H9 (cell line): Measurements from ENCODE around the gene CCNF. TPM values are rescaled to one million over a fixed set of nuclear protein-coding genes. Genes with fewer than 3 reads are reported as not detected.

Source experiments
- DNase-seq: peaks from one replicate; pipeline ENCODE4 v3.0.0-alpha.2; 2017
- H2AFZ ChIP-seq: one replicate; pipeline ENCODE4 v1.6.1; 2013; ENCODE audit warnings: mild to moderate bottlenecking, low read length, control low read depth, moderate library complexity
- H2AK5ac ChIP-seq: 2 replicates; pipeline ENCODE4 v1.6.1; 2013; ENCODE audit warnings: low read length, control low read depth, mixed read lengths; ENCODE audit not compliant: insufficient read length
- H2BK120ac ChIP-seq: one replicate; pipeline ENCODE4 v1.6.1; 2013; ENCODE audit warnings: low read depth, mild to moderate bottlenecking, low read length, control low read depth, inconsistent platforms; ENCODE audit not compliant: poor library complexity, severe bottlenecking
- H2BK12ac ChIP-seq: 2 replicates; pipeline ENCODE4 v1.6.1; 2013; ENCODE audit warnings: low read length, control low read depth, mixed read lengths, low read depth; ENCODE audit not compliant: insufficient read length
- H2BK15ac ChIP-seq: 2 replicates; pipeline ENCODE4 v1.6.1; 2013; ENCODE audit warnings: low read depth, low read length, control low read depth
- H2BK20ac ChIP-seq: one replicate; pipeline ENCODE4 v1.6.1; 2013; ENCODE audit warnings: low read depth, mild to moderate bottlenecking, low read length, control low read depth, inconsistent platforms; ENCODE audit not compliant: poor library complexity, severe bottlenecking
- H2BK5ac ChIP-seq: 2 replicates; pipeline ENCODE4 v1.6.1; 2013; ENCODE audit warnings: low read length, control low read depth, mixed read lengths; ENCODE audit not compliant: insufficient read length
- H3K14ac ChIP-seq: 2 replicates; pipeline ENCODE4 v1.6.1; 2013; ENCODE audit warnings: low read length, control low read depth; ENCODE audit not compliant: insufficient read depth
- H3K18ac ChIP-seq: 2 replicates; pipeline ENCODE4 v1.6.1; 2013; ENCODE audit warnings: low read depth, mild to moderate bottlenecking, mixed read lengths, low read length, control low read depth; ENCODE audit not compliant: insufficient read length
- H3K23ac ChIP-seq: 2 replicates; pipeline ENCODE4 v1.6.1; 2013; ENCODE audit warnings: low read length, control low read depth, mixed read lengths, low read depth; ENCODE audit not compliant: insufficient read length
- H3K23me2 ChIP-seq: 2 replicates; pipeline ENCODE4 v1.6.1; 2013; ENCODE audit warnings: low read depth, mild to moderate bottlenecking, mixed read lengths, low read length, control low read depth; ENCODE audit not compliant: insufficient read length, poor library complexity, severe bottlenecking
- H3K27ac ChIP-seq: 2 replicates; pipeline ENCODE4 v1.5.1; 2013; ENCODE audit warnings: low read length, control low read depth, mixed read lengths, low read depth; ENCODE audit not compliant: insufficient read length
- H3K27me3 ChIP-seq: 2 replicates; pipeline ENCODE4 v1.6.1; 2013; ENCODE audit warnings: low read length, control low read depth, inconsistent platforms; ENCODE audit not compliant: insufficient read depth
- H3K4ac ChIP-seq: 2 replicates; pipeline ENCODE4 v1.6.1; 2013; ENCODE audit warnings: low read depth, mild to moderate bottlenecking, control low read depth, inconsistent platforms, low read length, moderate library complexity
- H3K4me1 ChIP-seq: 2 replicates; pipeline ENCODE4 v1.6.1; 2013; ENCODE audit warnings: low read length, control low read depth, inconsistent platforms; ENCODE audit not compliant: insufficient read depth
- H3K4me2 ChIP-seq: 2 replicates; pipeline ENCODE4 v1.6.1; 2013; ENCODE audit warnings: low read length, control low read depth, mixed read lengths; ENCODE audit not compliant: insufficient read length, insufficient read depth
- H3K56ac ChIP-seq: 2 replicates; pipeline ENCODE4 v1.6.1; 2013; ENCODE audit warnings: low read depth, mild to moderate bottlenecking, mixed read lengths, low read length, control low read depth; ENCODE audit not compliant: insufficient read length
- H3K79me1 ChIP-seq: 2 replicates; pipeline ENCODE4 v1.6.1; 2013; ENCODE audit warnings: low read depth, mild to moderate bottlenecking, moderate library complexity, low read length, control low read depth, inconsistent platforms; ENCODE audit not compliant: insufficient read depth, poor library complexity, severe bottlenecking
- H3K79me2 ChIP-seq: 2 replicates; pipeline ENCODE4 v1.6.1; 2013; ENCODE audit warnings: low read length, control low read depth, inconsistent platforms; ENCODE audit not compliant: insufficient read depth
- H3K9ac ChIP-seq: 2 replicates; pipeline ENCODE4 v1.6.1; 2013; ENCODE audit warnings: low read length, control low read depth, mixed read lengths; ENCODE audit not compliant: insufficient read length; ENCODE audit errors: extremely low read depth
- H3K9me3 ChIP-seq: one replicate; pipeline ENCODE4 v1.6.1; 2013; ENCODE audit warnings: low read depth, low read length, inconsistent platforms; ENCODE audit not compliant: control insufficient read depth
- H3T11ph ChIP-seq: one replicate; pipeline ENCODE4 v1.6.1; 2013; ENCODE audit warnings: mild to moderate bottlenecking, low read length, control low read depth, inconsistent platforms
- H4K20me1 ChIP-seq: one replicate; pipeline ENCODE4 v1.6.1; 2013; ENCODE audit not compliant: control insufficient read depth, insufficient read length, insufficient read depth
- H4K5ac ChIP-seq: 2 replicates; pipeline ENCODE4 v1.6.1; 2013; ENCODE audit warnings: low read depth, mild to moderate bottlenecking, mixed read lengths, low read length, control low read depth; ENCODE audit not compliant: insufficient read length
- H4K8ac ChIP-seq: replicated peaks from 2 replicates; pipeline ENCODE4 v1.6.1; 2013; ENCODE audit warnings: low read length, control low read depth, mixed read lengths, low read depth; ENCODE audit not compliant: insufficient read length
- H4K91ac ChIP-seq: 2 replicates; pipeline ENCODE4 v1.6.1; 2013; ENCODE audit warnings: low read depth, mild to moderate bottlenecking, moderate library complexity, mixed read lengths, low read length, control low read depth; ENCODE audit not compliant: insufficient read length
- H3K27ac Mint-ChIP-seq, 3 experiments: 2 replicates in 2 of 3; 3 replicates in 1 of 3; pipeline ENCODE4 v1.8.0; 2020 to 2021; ENCODE audit warnings: mixed read lengths in 3 of 3, mild to moderate bottlenecking in 1 of 3, moderate library complexity in 1 of 3
- H3K27me3 Mint-ChIP-seq: 2 replicates; pipeline ENCODE4 v1.8.0; 2021; ENCODE audit warnings: low read depth, mild to moderate bottlenecking, moderate library complexity, mixed read lengths
- H3K36me3 Mint-ChIP-seq, 3 experiments: 2 replicates in 2 of 3; 3 replicates in 1 of 3; pipeline ENCODE4 v1.8.0; 2020 to 2021; ENCODE audit warnings: low read depth in 3 of 3, mixed read lengths in 3 of 3; ENCODE audit not compliant: insufficient read depth in 1 of 3
- H3K4me1 Mint-ChIP-seq, 2 experiments: 2 replicates each; pipeline ENCODE4 v1.8.0; 2020; ENCODE audit warnings: mixed read lengths in 2 of 2
- H3K4me3 Mint-ChIP-seq, 2 experiments: 2 replicates in 1 of 2; 3 replicates in 1 of 2; pipeline ENCODE4 v1.8.0; 2020 to 2021; ENCODE audit warnings: mild to moderate bottlenecking in 2 of 2, mixed read lengths in 2 of 2, moderate library complexity in 1 of 2
- H3K9me3 Mint-ChIP-seq, 2 experiments: 2 replicates in 1 of 2; 3 replicates in 1 of 2; pipeline ENCODE4 v1.8.0; 2020; ENCODE audit warnings: mild to moderate bottlenecking in 2 of 2, mixed read lengths in 2 of 2, moderate library complexity in 1 of 2
- CTCF ChIP-seq: fragments of 200-600 bp; sonication (generic); conservative IDR thresholded peaks from 3 replicates; pipeline ENCODE4 v1.8.0; 2021; ENCODE audit warnings: antibody characterized with exemption, mild to moderate bottlenecking
- WGBS: extraction: QIAGEN DNeasy Blood & Tissue Kit; methylation state at CpG from one replicate; pipeline ENCODE4 v1.1.7; 2013; ENCODE audit warnings: missing lambda C conversion rate, low lambda C conversion rate, mixed read lengths; ENCODE audit not compliant: insufficient read length; ENCODE audit errors: extremely low coverage; 5-methylcytosine and 5-hydroxymethylcytosine counted together
- total RNA-seq: library from RNA; stranded (reverse); gene quantifications from 2 replicates; pipeline ENCODE4 v1.2.1, GENCODE V29; 2021

CCNF gene
- total RNA-seq, 1 experiment from 2014 or later = 61.6 TPM

- Histone ChIP-seq H3K79me1 (no peaks in the 10 kb centered on the region), H2AFZ (no peak overlapping the region), H3K27me3 (peaks cover 12% of the 10 kb centered on the region; the same call in 1 of the 2 replicates), H2BK20ac (no peak overlapping the region), H3T11ph (no peak overlapping the region), H3K56ac (no peak overlapping the region), H2BK12ac (no peak overlapping the region), H4K5ac (no peak overlapping the region), H3K14ac (no peak overlapping the region), H3K79me2 (no peaks in the 10 kb centered on the region), H2BK15ac (no peak overlapping the region), H3K27ac (no peak overlapping the region), H2AK5ac (no peak overlapping the region), H3K23me2 (peaks cover 10% of the 10 kb centered on the region), H3K9ac (no peak overlapping the region), H3K4me2 (peak overlapping the region; percentile 12), H2BK120ac (no peak overlapping the region), H4K20me1 (no peaks in the 10 kb centered on the region), H3K23ac (no peak overlapping the region), H4K8ac (no peak overlapping the region), H3K9me3 (no peaks in the 10 kb centered on the region), H2BK5ac (no peak overlapping the region), H4K91ac (no peak overlapping the region), H3K4ac (no peak overlapping the region), H3K4me1 (no peaks in the 10 kb centered on the region), H3K18ac (no peak overlapping the region)
- Mint-ChIP-seq H3K4me3 (peak overlapping the region; percentile 69 to 80; a peak in 4 of 5 replicates), H3K36me3 (no peaks in the 10 kb centered on the region; a peak in 1 of 7 replicates), H3K4me1 (peaks cover 9 to 10% of the 10 kb centered on the region in 2 experiments), H3K27me3 (peaks cover 35% of the 10 kb centered on the region), H3K9me3 (no peaks in the 10 kb centered on the region), H3K27ac (no peak overlapping the region)
- WGBS = no CpG with 5 or more reads among the region's 9 CpGs
- TF ChIP-seq CTCF = no peak
- no peak for DNase-seq
Observed at GRCh38 chr16:2476345-2476720, 47.1 kb downstream of the CCNF start.
